SK-N-SH (cell line): ENCODE results near the gene GLOD4.

Source experiments
- EZH2phosphoT487 ChIP-seq: fragments of 200-600 bp; sonication (generic); IDR thresholded peaks from 2 replicates; pipeline ENCODE4 v1.6.1; 2017; ENCODE audit warnings: low read depth, mixed run types, mild to moderate bottlenecking, antibody characterized with exemption, moderate library complexity, borderline replicate concordance
- FOXM1 ChIP-seq: IDR thresholded peaks from 2 replicates; pipeline ENCODE4 v1.4.0; 2012; ENCODE audit warnings: low read depth, mild to moderate bottlenecking
- GABPA ChIP-seq: IDR thresholded peaks from 2 replicates; pipeline ENCODE4 v1.4.0; 2012; ENCODE audit warnings: low read depth, mild to moderate bottlenecking
- NRF1 ChIP-seq: IDR thresholded peaks from 2 replicates; pipeline ENCODE4 v1.6.1; 2012; ENCODE audit warnings: low read depth, mild to moderate bottlenecking, low read length
- RAD21 ChIP-seq: IDR thresholded peaks from 2 replicates; pipeline ENCODE4 v1.6.1; 2012; ENCODE audit warnings: mild to moderate bottlenecking, low read length
- SIN3A ChIP-seq: IDR thresholded peaks from 2 replicates; pipeline ENCODE4 v1.6.1; 2012; ENCODE audit warnings: low read depth, mild to moderate bottlenecking, low read length, moderate library complexity, borderline replicate concordance
- ZBTB33 ChIP-seq: IDR thresholded peaks from 2 replicates; pipeline ENCODE4 v1.4.0; 2012; ENCODE audit warnings: low read depth, borderline replicate concordance
- TF ChIP-seq, protein P1 (sequence below): fragments of 200-600 bp; sonication (generic); IDR thresholded peaks from 2 replicates; pipeline ENCODE4 v1.6.1; 2017; ENCODE audit warnings: antibody characterized with exemption, mild to moderate bottlenecking, moderate library complexity
- TF ChIP-seq, protein P2 (sequence below): fragments of 150-350 bp; IDR thresholded peaks from 2 replicates; pipeline ENCODE4 v1.6.1; 2017; ENCODE audit warnings: antibody characterized with exemption, low read length, low read depth, borderline replicate concordance

DNA sequence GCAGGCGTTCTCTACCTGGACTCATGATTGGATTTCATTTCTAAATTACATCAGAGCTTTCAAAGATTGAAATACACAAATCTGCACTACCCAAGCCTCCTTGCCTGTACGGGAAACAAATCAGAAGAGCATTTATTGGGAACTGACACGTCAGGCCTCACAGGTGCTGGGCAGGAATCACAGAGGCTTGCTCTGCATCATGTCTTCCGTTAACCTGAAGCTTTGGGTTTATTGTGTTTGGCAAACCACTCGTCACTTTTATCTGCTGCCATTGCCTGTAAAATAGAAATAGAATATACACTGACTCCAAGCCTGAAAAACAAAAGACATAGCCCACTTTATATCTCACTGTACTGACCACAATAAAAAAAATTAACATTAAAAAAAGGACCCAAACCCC lies 22.1 kb downstream of the GLOD4 start:
- no peak for TF ChIP-seq GABPA
- no peak for TF ChIP-seq SIN3A
- TF ChIP-seq, protein P1, sequence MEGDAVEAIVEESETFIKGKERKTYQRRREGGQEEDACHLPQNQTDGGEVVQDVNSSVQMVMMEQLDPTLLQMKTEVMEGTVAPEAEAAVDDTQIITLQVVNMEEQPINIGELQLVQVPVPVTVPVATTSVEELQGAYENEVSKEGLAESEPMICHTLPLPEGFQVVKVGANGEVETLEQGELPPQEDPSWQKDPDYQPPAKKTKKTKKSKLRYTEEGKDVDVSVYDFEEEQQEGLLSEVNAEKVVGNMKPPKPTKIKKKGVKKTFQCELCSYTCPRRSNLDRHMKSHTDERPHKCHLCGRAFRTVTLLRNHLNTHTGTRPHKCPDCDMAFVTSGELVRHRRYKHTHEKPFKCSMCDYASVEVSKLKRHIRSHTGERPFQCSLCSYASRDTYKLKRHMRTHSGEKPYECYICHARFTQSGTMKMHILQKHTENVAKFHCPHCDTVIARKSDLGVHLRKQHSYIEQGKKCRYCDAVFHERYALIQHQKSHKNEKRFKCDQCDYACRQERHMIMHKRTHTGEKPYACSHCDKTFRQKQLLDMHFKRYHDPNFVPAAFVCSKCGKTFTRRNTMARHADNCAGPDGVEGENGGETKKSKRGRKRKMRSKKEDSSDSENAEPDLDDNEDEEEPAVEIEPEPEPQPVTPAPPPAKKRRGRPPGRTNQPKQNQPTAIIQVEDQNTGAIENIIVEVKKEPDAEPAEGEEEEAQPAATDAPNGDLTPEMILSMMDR: no peak
- TF ChIP-seq FOXM1: no peak
- no peak for TF ChIP-seq RAD21
- TF ChIP-seq EZH2phosphoT487: no peak
- TF ChIP-seq ZBTB33: no peak
- TF ChIP-seq, protein P2, sequence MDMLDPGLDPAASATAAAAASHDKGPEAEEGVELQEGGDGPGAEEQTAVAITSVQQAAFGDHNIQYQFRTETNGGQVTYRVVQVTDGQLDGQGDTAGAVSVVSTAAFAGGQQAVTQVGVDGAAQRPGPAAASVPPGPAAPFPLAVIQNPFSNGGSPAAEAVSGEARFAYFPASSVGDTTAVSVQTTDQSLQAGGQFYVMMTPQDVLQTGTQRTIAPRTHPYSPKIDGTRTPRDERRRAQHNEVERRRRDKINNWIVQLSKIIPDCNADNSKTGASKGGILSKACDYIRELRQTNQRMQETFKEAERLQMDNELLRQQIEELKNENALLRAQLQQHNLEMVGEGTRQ: no peak
- TF ChIP-seq NRF1: no peak
